Stomach (tissue), 9 donors: ENCODE results near the gene SDK2. TPM values are rescaled to one million over a fixed set of nuclear protein-coding genes. Genes with fewer than 3 reads are reported as not detected.

ENCODE experiments used
- DNase-seq, 2 donors: peaks; one replicate each; pipeline versions ENCODE4 v3.0.0 to v3.0.0-alpha.2; 2013 to 2019
- H3K27ac ChIP-seq, 5 donors: fragments of 200-600 bp in 4 of 5; sonication (generic) in 4 of 5; one replicate each; pipeline ENCODE4 v1.5.1; 2013 to 2019; ENCODE audit warnings: mild to moderate bottlenecking in 1 of 5, moderate library complexity in 1 of 5
- H3K27me3 ChIP-seq, 3 donors: fragments of 200-600 bp; sonication (generic); one replicate each; pipeline ENCODE4 v1.5.1; 2017 to 2019; ENCODE audit warnings: mixed run types in 1 of 3
- H3K36me3 ChIP-seq, 4 donors: fragments of 200-600 bp; sonication (generic); 1 replicate in 3 of 4; 2 replicates in 1 of 4; pipeline ENCODE4 v1.5.1; 2016 to 2019
- H3K4me1 ChIP-seq, 4 donors: fragments of 200-600 bp; sonication (generic); one replicate each; pipeline ENCODE4 v1.5.1; 2016 to 2019
- H3K4me3 ChIP-seq, 4 donors: fragments of 200-600 bp; sonication (generic) in 3 of 4; one replicate each; pipeline ENCODE4 v1.5.1; 2016 to 2019; ENCODE audit warnings: mild to moderate bottlenecking in 1 of 4
- H3K9me3 ChIP-seq, 4 donors: fragments of 200-600 bp; sonication (generic); one replicate each; pipeline ENCODE4 v1.5.1; 2016 to 2019
- EP300 ChIP-seq: sonication (generic); formaldehyde crosslinking; IDR thresholded peaks from one replicate; pipeline ENCODE4 v1.6.1; 2017; ENCODE audit warnings: antibody characterized with exemption
- POLR2A ChIP-seq, 4 donors: fragments of 450-650 bp; IDR thresholded peaks; one replicate each; pipeline ENCODE4 v1.6.1; 2016; ENCODE audit warnings: antibody characterized with exemption in 4 of 4, control low read depth in 2 of 4, mild to moderate bottlenecking in 1 of 4, moderate library complexity in 1 of 4
- POLR2AphosphoS5 ChIP-seq, 3 donors: sonication (generic); formaldehyde crosslinking; IDR thresholded peaks; one replicate each; pipeline ENCODE4 v1.6.1; 2016; ENCODE audit warnings: antibody characterized with exemption in 3 of 3
- WGBS, 5 donors: extraction: QIAGEN DNeasy Blood & Tissue Kit in 3 of 5; methylation state at CpG; one replicate each; pipeline versions ENCODE4 v1.1.5 to v1.1.7; 2013 to 2018; 5-methylcytosine and 5-hydroxymethylcytosine counted together
- intact Hi-C: fragments of 100-400 bp; cut with DNase I; formaldehyde crosslinking; loops from one replicate; pipeline ENCODE4 v1.15.1; 2023; ENCODE audit warnings: low total_unique reads
- polyA plus RNA-seq, 3 donors: library from polyadenylated mRNA; stranded (reverse); fragments of 200-250 nt; gene quantifications; one replicate each; pipeline ENCODE4 v1.2.3, GENCODE V29; 2013
- total RNA-seq, 5 donors: library from RNA; depleted of rRNA; stranded (reverse); fragments of >200 nt; gene quantifications; one replicate each; pipeline versions ENCODE4 v1.1.0 to v1.2.3, GENCODE V29; 2014 to 2016
- TF ChIP-seq, protein P1 (sequence below), 7 experiments: fragments of 450-650 bp in 4 of 7; fragments of 200-600 bp in 3 of 7; sonication (generic) in 3 of 7; IDR thresholded peaks; one replicate each; pipeline ENCODE4 v1.5.1; 2016 to 2019; ENCODE audit warnings: antibody characterized with exemption in 7 of 7, control low read depth in 2 of 7, mild to moderate bottlenecking in 1 of 7
- donor health status: healthy with polysubstance abuse.
- donor health status: Bipolar disorder and iron deficiency.
- donor health status: healthy.

The SDK2 gene
- total and polyA plus RNA-seq, 8 donors: under 0.01 to 9.6 (median 0.44) TPM; not detected in 1

GRCh38 chr17:73498176-73498575, 146.1 kb downstream of the SDK2 start:
- Histone ChIP-seq H3K4me3 (no peak overlapping the region), H3K27ac (no peak overlapping the region), H3K27me3 (peaks cover 0 to 69% (median 5%) of the 10 kb centered on the region in 3 donors), H3K9me3 (no peaks in the 10 kb centered on the region), H3K4me1 (no peaks in the 10 kb centered on the region), H3K36me3 (no peaks in the 10 kb centered on the region)
- 62 to 77% (median 66%) methylated on average over 8 of the region's 8 CpGs for WGBS, 5 donors
- DNase-seq: no peak
- intact Hi-C loops: no loop called here
- TF ChIP-seq EP300: no peak
- TF ChIP-seq POLR2A (IDR thresholded peaks at IDR 0.05): no peak
- TF ChIP-seq, protein P1, sequence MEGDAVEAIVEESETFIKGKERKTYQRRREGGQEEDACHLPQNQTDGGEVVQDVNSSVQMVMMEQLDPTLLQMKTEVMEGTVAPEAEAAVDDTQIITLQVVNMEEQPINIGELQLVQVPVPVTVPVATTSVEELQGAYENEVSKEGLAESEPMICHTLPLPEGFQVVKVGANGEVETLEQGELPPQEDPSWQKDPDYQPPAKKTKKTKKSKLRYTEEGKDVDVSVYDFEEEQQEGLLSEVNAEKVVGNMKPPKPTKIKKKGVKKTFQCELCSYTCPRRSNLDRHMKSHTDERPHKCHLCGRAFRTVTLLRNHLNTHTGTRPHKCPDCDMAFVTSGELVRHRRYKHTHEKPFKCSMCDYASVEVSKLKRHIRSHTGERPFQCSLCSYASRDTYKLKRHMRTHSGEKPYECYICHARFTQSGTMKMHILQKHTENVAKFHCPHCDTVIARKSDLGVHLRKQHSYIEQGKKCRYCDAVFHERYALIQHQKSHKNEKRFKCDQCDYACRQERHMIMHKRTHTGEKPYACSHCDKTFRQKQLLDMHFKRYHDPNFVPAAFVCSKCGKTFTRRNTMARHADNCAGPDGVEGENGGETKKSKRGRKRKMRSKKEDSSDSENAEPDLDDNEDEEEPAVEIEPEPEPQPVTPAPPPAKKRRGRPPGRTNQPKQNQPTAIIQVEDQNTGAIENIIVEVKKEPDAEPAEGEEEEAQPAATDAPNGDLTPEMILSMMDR (IDR thresholded peaks at IDR 0.05): no peak
- TF ChIP-seq POLR2AphosphoS5 (IDR thresholded peaks at IDR 0.05): no peak

DNA sequence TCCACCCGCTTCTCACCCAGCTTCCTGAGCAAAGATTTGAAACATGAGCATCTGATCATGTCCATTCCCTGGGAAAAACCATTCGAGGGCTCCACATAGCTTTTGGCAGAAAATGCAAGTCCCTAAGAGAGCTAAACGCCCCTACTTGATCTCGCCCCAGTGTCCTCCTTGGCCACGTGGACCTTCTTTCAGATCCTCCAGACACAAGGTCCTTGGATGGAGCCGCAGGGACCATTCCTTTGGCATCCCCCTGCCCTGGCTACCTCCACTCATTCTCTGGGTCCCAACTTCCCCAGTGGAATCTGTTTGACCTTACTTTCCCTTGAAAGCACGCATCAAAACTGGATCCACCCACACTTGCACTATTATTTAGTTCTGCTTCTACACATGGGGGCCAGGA, 146.5 kb downstream of the SDK2 start:
- H3K4me3 ChIP-seq: no peak overlapping the region
- no peak for DNase-seq
- H3K36me3 ChIP-seq: no peaks in the 10 kb centered on the region
- no peaks in the 10 kb centered on the region for H3K4me1 ChIP-seq
- no peak overlapping the region for H3K27ac ChIP-seq
- intact Hi-C loops: no loop called here
- H3K9me3 ChIP-seq: no peaks in the 10 kb centered on the region
- H3K27me3 ChIP-seq: peaks cover 0 to 74% (median 5%) of the 10 kb centered on the region in 3 donors
- no peak for TF ChIP-seq POLR2A (IDR thresholded peaks at IDR 0.05)
- TF ChIP-seq, protein P1 (IDR thresholded peaks at IDR 0.05): no peak
- TF ChIP-seq POLR2AphosphoS5 (IDR thresholded peaks at IDR 0.05): no peak
- no peak for TF ChIP-seq EP300
- WGBS, 5 donors: 63 to 84% (median 79%) methylated on average over 7 of the region's 7 CpGs

- no peaks in the 10 kb centered on the region for H3K4me1 ChIP-seq
- H3K4me3 ChIP-seq: no peak overlapping the region
- no peak for DNase-seq
- peaks cover 0 to 83% (median 5%) of the 10 kb centered on the region in 3 donors for H3K27me3 ChIP-seq
- no peak overlapping the region for H3K27ac ChIP-seq
- TF ChIP-seq POLR2AphosphoS5 (IDR thresholded peaks at IDR 0.05) (no peak), POLR2A (IDR thresholded peaks at IDR 0.05) (no peak), EP300 (no peak)
- TF ChIP-seq, protein P1 (IDR thresholded peaks at IDR 0.05): no peak
- no peaks in the 10 kb centered on the region for H3K9me3 ChIP-seq
- intact Hi-C loops: no loop called here
- WGBS, 5 donors: 87 to 94% (median 88%) methylated on average over 13 of the region's 13 CpGs
- no peaks in the 10 kb centered on the region for H3K36me3 ChIP-seq
Measured at GRCh38 chr17:73496232-73496631, 148.0 kb downstream of the SDK2 start.

DNA sequence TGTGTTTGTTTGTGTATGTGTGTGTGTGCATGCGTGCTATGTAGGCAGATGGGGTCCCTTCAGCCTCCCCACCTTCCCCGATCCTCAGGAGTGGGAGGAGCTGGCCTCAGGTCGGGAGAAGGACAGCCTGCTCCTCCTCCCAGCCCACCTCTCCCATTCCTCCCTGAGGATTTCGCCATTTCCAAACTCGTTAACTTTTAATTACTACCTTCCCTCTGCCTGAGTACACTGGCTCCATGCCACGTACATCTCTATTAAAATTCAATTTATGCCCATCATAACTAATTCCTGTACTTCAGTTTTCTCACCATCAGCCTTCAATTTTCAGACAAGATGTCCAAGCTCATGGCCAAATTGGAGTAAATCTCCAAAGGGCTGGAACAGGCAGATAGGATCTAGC, 148.6 kb downstream of the SDK2 start:
- H3K27me3 ChIP-seq: peaks cover 0 to 77% (median 5%) of the 10 kb centered on the region in 3 donors
- intact Hi-C loops: no loop called here
- WGBS, 5 donors: 54 to 70% (median 64%) methylated on average over 5 to 6 of the region's 6 CpGs

More for the DNA sequence above, 148.6 kb downstream of the SDK2 start:
- no peaks in the 10 kb centered on the region for H3K9me3 ChIP-seq
- TF ChIP-seq, protein P1 (IDR thresholded peaks at IDR 0.05): no peak
- TF ChIP-seq POLR2AphosphoS5 (IDR thresholded peaks at IDR 0.05): no peak
- H3K4me3 ChIP-seq: no peak overlapping the region
- H3K4me1 ChIP-seq: no peaks in the 10 kb centered on the region
- no peaks in the 10 kb centered on the region for H3K36me3 ChIP-seq
- H3K27ac ChIP-seq: no peak overlapping the region
- DNase-seq: no peak
